Upper lobe of left lung (tissue), 6 donors: ENCODE results near the gene RNF5. TPM values are rescaled to one million over a fixed set of nuclear protein-coding genes. Genes with fewer than 3 reads are reported as not detected.
A peak's percentile ranks its signal among the peaks of the same experiment; 100 is the strongest.

Experiments used
- ATAC-seq, 2 donors: fragments of 200-7000 bp; cut with Tn5 transposase; one replicate each; pipeline ENCODE4 v1.9.1; 2022; ENCODE audit warnings: mild to moderate bottlenecking in 2 of 2, moderate library complexity in 2 of 2; ENCODE audit not compliant: low FRiP score in 2 of 2
- DNase-seq, 2 donors: peaks; one replicate each; pipeline ENCODE4 v3.0.0-alpha.2; 2019 to 2020
- H3K27ac ChIP-seq, 4 donors: fragments of 200-600 bp; sonication (generic); one replicate each; pipeline ENCODE4 v1.5.1; 2016 to 2019
- H3K27me3 ChIP-seq, 4 donors: fragments of 200-600 bp; sonication (generic); one replicate each; pipeline ENCODE4 v1.5.1; 2017 to 2019
- H3K36me3 ChIP-seq, 4 donors: fragments of 200-600 bp; sonication (generic); one replicate each; pipeline ENCODE4 v1.5.1; 2016 to 2019
- H3K4me1 ChIP-seq, 4 donors: fragments of 200-600 bp; sonication (generic); one replicate each; pipeline ENCODE4 v1.5.1; 2018 to 2019
- H3K4me3 ChIP-seq, 4 donors: fragments of 200-600 bp; sonication (generic); one replicate each; pipeline ENCODE4 v1.5.1; 2017 to 2019; ENCODE audit warnings: mild to moderate bottlenecking in 2 of 4, moderate library complexity in 1 of 4
- H3K9me3 ChIP-seq, 4 donors: fragments of 200-600 bp; sonication (generic); one replicate each; pipeline ENCODE4 v1.5.1; 2018 to 2019
- EP300 ChIP-seq, 4 donors: sonication (generic); formaldehyde crosslinking; IDR thresholded peaks; one replicate each; pipeline ENCODE4 v1.5.1; 2017; ENCODE audit warnings: antibody characterized with exemption in 4 of 4, control low read depth in 2 of 4
- POLR2A ChIP-seq, 4 donors: fragments of 450-650 bp; IDR thresholded peaks; one replicate each; pipeline ENCODE4 v1.5.1; 2016 to 2017; ENCODE audit warnings: antibody characterized with exemption in 4 of 4, mild to moderate bottlenecking in 2 of 4
- POLR2AphosphoS5 ChIP-seq, 2 donors: sonication (generic); formaldehyde crosslinking; IDR thresholded peaks; one replicate each; pipeline ENCODE4 v1.5.1; 2017; ENCODE audit warnings: antibody characterized with exemption in 2 of 2
- WGBS, 2 donors: methylation state at CpG; one replicate each; pipeline ENCODE4 v1.1.5; 2017 to 2018; 5-methylcytosine and 5-hydroxymethylcytosine counted together
- total RNA-seq, 6 donors: library from RNA; depleted of rRNA in 4 of 6; stranded (reverse); fragments of >200 nt in 4 of 6; gene quantifications; one replicate each; pipeline versions ENCODE4 v1.1.0 to v1.2.1, GENCODE V29; 2016 to 2021
- TF ChIP-seq, protein P1 (sequence below), 6 experiments: fragments of 450-650 bp in 4 of 6; fragments of 200-600 bp in 2 of 6; sonication (generic) in 2 of 6; IDR thresholded peaks; one replicate each; pipeline ENCODE4 v1.5.1; 2016 to 2019; ENCODE audit warnings: antibody characterized with exemption in 6 of 6
- donor health status: DM: no; HTN: no; CAD: no; lungs with moderate emphysema.
- donor health status: DM: no; HTN: yes; CAD: no; lungs with severe emphysema.

The RNF5 gene
- total RNA-seq, 6 donors from 2014 or later = 23.0 to 73.6 (median 59.1) TPM

DNA sequence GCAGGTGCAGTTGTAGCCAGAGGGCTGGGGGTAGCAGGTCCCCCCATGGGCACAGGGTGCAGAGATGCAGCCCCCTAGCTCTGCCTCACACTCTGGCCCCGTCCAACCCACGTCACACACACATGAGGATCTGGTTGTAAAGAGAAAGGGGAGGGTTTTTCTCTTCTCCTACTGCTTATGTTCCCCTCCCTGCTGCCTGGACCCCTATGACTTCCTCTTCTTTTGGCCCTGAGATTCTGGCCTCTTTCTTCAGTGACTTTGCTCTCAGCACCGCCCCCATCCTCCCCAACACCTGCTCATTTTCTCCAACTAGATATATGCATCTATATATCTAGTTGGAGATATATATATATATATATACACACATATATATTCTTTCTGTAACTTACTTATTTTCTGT is 35.9 kb downstream of the RNF5 start:
- TF ChIP-seq POLR2A (IDR thresholded peaks at IDR 0.05) = no peak
- TF ChIP-seq, protein P1, sequence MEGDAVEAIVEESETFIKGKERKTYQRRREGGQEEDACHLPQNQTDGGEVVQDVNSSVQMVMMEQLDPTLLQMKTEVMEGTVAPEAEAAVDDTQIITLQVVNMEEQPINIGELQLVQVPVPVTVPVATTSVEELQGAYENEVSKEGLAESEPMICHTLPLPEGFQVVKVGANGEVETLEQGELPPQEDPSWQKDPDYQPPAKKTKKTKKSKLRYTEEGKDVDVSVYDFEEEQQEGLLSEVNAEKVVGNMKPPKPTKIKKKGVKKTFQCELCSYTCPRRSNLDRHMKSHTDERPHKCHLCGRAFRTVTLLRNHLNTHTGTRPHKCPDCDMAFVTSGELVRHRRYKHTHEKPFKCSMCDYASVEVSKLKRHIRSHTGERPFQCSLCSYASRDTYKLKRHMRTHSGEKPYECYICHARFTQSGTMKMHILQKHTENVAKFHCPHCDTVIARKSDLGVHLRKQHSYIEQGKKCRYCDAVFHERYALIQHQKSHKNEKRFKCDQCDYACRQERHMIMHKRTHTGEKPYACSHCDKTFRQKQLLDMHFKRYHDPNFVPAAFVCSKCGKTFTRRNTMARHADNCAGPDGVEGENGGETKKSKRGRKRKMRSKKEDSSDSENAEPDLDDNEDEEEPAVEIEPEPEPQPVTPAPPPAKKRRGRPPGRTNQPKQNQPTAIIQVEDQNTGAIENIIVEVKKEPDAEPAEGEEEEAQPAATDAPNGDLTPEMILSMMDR (IDR thresholded peaks at IDR 0.05) = no peak
- TF ChIP-seq EP300 (IDR thresholded peaks at IDR 0.05) = no peak
- no peak for TF ChIP-seq POLR2AphosphoS5 (IDR thresholded peaks at IDR 0.05)
- no peak overlapping the region for H3K27ac ChIP-seq
- no peaks in the 10 kb centered on the region for H3K9me3 ChIP-seq
- ATAC-seq (no peak), DNase-seq (no peak)
- H3K4me3 ChIP-seq = no peak overlapping the region
- WGBS, 2 donors = 72 to 86% methylated on average over 3 of the region's 3 CpGs
- no peaks in the 10 kb centered on the region for H3K4me1 ChIP-seq
- peaks cover 0 to 66% (median 12%) of the 10 kb centered on the region in 4 donors for H3K36me3 ChIP-seq
- H3K27me3 ChIP-seq = no peaks in the 10 kb centered on the region

DNA sequence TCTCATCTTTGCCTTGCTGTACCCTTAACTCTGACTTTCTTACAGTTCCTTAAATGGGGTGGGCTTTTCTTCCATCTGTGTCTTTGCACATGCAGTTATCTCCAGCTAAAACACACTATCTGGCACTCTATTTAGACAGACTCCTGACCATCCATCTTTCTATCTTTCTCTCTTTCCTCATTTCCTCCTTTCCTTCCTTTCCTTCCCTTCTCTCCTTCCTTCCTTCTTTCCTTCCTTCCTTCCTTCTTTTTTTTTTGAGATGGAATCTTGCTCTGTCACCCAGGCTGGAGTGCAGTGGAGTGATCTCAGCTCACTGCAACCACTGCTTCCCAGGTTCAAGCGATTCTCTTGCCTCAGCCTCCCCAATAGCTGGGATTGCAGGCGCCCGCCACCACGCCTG is 37.4 kb downstream of the RNF5 start:
- Histone ChIP-seq H3K4me1 (no peaks in the 10 kb centered on the region), H3K9me3 (no peaks in the 10 kb centered on the region), H3K36me3 (peaks cover 0 to 77% (median 15%) of the 10 kb centered on the region in 4 donors), H3K27me3 (no peaks in the 10 kb centered on the region), H3K27ac (no peak overlapping the region), H3K4me3 (no peak overlapping the region)
- ATAC-seq = no peak
- WGBS, 2 donors = 93 to 97% methylated on average over 4 of the region's 4 CpGs
- TF ChIP-seq POLR2AphosphoS5 (IDR thresholded peaks at IDR 0.05) (no peak), POLR2A (IDR thresholded peaks at IDR 0.05) (no peak), EP300 (IDR thresholded peaks at IDR 0.05) (no peak)
- TF ChIP-seq, protein P1 (IDR thresholded peaks at IDR 0.05) = no peak
- no peak for DNase-seq

DNA sequence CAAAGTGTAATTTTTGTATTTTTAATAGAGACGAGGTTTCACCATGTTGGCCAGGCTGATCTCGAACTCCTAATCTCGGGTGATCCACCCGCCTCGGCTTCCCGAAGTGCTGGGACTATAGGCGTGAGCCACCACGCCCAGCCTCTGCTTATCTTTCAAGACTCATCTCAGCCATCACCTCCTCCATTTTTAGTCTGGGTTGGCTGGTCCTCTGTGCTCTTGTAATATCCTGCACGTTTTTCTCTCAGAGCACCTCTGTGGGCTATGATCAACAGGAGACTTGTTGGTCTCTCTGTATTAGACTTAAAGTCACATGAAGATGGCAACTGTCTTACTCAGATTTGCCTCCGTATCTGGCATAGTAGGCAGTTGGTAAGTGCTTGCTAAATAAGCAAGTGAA is 38.1 kb downstream of the RNF5 start:
- ATAC-seq (no peak), DNase-seq (no peak)
- no peak overlapping the region for H3K4me3 ChIP-seq
- 87 to 91% methylated on average over 10 of the region's 10 CpGs for WGBS, 2 donors
- no peak overlapping the region for H3K27ac ChIP-seq
- TF ChIP-seq, protein P1 (IDR thresholded peaks at IDR 0.05) = no peak
- TF ChIP-seq EP300 (IDR thresholded peaks at IDR 0.05) = no peak
- no peak for TF ChIP-seq POLR2A (IDR thresholded peaks at IDR 0.05)
- TF ChIP-seq POLR2AphosphoS5 (IDR thresholded peaks at IDR 0.05) = no peak
- no peaks in the 10 kb centered on the region for H3K4me1 ChIP-seq
- H3K27me3 ChIP-seq = no peaks in the 10 kb centered on the region
- no peaks in the 10 kb centered on the region for H3K9me3 ChIP-seq
- H3K36me3 ChIP-seq = peaks cover 0 to 79% (median 17%) of the 10 kb centered on the region in 4 donors

DNA sequence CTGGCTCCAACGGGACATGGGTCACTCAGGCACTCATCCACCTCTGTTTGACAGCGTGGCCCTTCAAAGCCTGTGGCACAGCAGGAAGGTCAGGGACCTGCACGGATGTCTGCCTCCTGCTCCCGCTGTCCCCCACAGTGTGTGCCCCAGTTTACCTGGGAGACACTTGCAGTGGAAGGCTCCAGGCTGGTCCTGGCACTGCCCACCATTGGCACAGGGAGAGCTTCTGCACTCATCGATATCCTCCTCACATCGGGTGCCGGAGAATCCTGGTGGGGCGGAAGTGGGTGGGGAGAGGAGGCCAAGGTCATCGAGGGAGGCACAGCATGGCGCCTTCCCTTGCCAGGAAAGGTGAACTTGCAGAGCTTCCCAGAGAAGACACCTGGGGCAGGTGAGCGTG is 38.8 kb downstream of the RNF5 start:
- no peaks in the 10 kb centered on the region for H3K27me3 ChIP-seq
- no peaks in the 10 kb centered on the region for H3K9me3 ChIP-seq
- no peak overlapping the region for H3K4me3 ChIP-seq
- H3K27ac ChIP-seq = no peak overlapping the region
- peak in 1 of 2 donors; percentile 7 for DNase-seq
- peaks cover under 1 to 4% (median 3%) of the 10 kb centered on the region in 4 donors for H3K4me1 ChIP-seq
- TF ChIP-seq EP300 (IDR thresholded peaks at IDR 0.05) (no peak), POLR2A (IDR thresholded peaks at IDR 0.05) (no peak), POLR2AphosphoS5 (IDR thresholded peaks at IDR 0.05) (no peak)
- TF ChIP-seq, protein P1 (IDR thresholded peaks at IDR 0.05) = no peak
- no peak for ATAC-seq
- peaks cover 0 to 83% (median 17%) of the 10 kb centered on the region in 4 donors for H3K36me3 ChIP-seq
- WGBS, 2 donors = 79 to 83% methylated on average over 6 to 11 of the region's 11 CpGs

DNA sequence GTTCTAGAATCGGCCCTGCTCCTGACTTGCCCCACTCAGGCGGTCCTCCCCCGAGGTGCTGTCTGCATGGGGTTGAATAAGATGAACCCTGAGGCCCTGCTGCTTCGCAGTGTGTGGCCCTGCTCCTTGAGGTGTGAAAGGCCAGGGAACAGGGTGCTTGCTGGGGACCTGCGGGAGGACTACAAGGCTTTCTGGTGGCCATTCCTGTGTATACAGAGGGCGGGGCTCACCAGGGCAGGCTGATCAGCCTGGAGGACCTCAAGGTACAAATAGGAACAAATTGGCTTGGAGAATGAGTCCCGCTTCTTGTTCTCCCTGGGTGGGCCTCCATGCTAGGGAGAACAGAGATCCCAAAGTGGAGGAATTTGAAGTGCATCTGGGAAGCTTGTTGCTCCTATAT is 40.0 kb downstream of the RNF5 start:
- Histone ChIP-seq H3K27me3 (no peaks in the 10 kb centered on the region), H3K4me1 (peaks cover 2 to 9% (median 6%) of the 10 kb centered on the region in 4 donors), H3K9me3 (no peaks in the 10 kb centered on the region), H3K4me3 (no peak overlapping the region), H3K27ac (peak overlapping the region in 2 of 4 donors; percentile 42 to 44), H3K36me3 (peaks cover 0 to 74% (median 17%) of the 10 kb centered on the region in 4 donors)
- DNase-seq = peak in 1 of 2 donors; percentile 19
- WGBS, 2 donors = 82 to 88% methylated on average over 3 to 6 of the region's 7 CpGs
- no peak for ATAC-seq
- TF ChIP-seq POLR2AphosphoS5 (IDR thresholded peaks at IDR 0.05) (no peak), EP300 (IDR thresholded peaks at IDR 0.05) (no peak), POLR2A (IDR thresholded peaks at IDR 0.05) (no peak)
- TF ChIP-seq, protein P1 (IDR thresholded peaks at IDR 0.05) = no peak
